Thyroid gland (tissue), 4 donors: ENCODE measurements around the gene IER2. TPM values are rescaled to one million over a fixed set of nuclear protein-coding genes. Genes with fewer than 3 reads are reported as not detected.
"Not testable (repeated sequence)": the region's sequence is repeated elsewhere in the genome, so short reads cannot be mapped to it uniquely, and the experiment has no call there.

Experiments used
- DNase-seq, 2 donors: peaks; one replicate each; pipeline ENCODE4 v3.0.0-alpha.2; 2019
- H3K27ac ChIP-seq, 3 donors: fragments of 200-600 bp; sonication (generic); 1 replicate in 2 of 3; 2 replicates in 1 of 3; pipeline ENCODE4 v1.5.1; 2016 to 2019; ENCODE audit warnings: mild to moderate bottlenecking in 1 of 3, moderate library complexity in 1 of 3
- H3K27me3 ChIP-seq: fragments of 200-600 bp; sonication (generic); one replicate; pipeline ENCODE4 v1.5.1; 2019
- H3K36me3 ChIP-seq, 2 donors: fragments of 200-600 bp; sonication (generic); one replicate each; pipeline ENCODE4 v1.5.1; 2016 to 2019
- H3K4me1 ChIP-seq, 2 donors: fragments of 200-600 bp; sonication (generic); one replicate each; pipeline ENCODE4 v1.5.1; 2017 to 2019
- H3K4me3 ChIP-seq, 3 donors: fragments of 200-600 bp; sonication (generic); replicated peaks in 1 of 3; 1 replicate in 2 of 3; 2 replicates in 1 of 3; pipeline ENCODE4 v1.5.1; 2016; ENCODE audit warnings: mild to moderate bottlenecking in 1 of 3
- H3K9me3 ChIP-seq: fragments of 200-600 bp; sonication (generic); one replicate; pipeline ENCODE4 v1.5.1; 2017
- CTCF ChIP-seq, 6 experiments: fragments of 200-600 bp in 3 of 6; fragments of 450-650 bp in 3 of 6; sonication (generic) in 3 of 6; IDR thresholded peaks; one replicate each; pipeline ENCODE4 v1.5.1; 2016 to 2019; ENCODE audit warnings: antibody characterized with exemption in 6 of 6, mild to moderate bottlenecking in 2 of 6, inconsistent platforms in 1 of 6, moderate library complexity in 1 of 6
- POLR2A ChIP-seq, 2 donors: fragments of 450-650 bp; IDR thresholded peaks; one replicate each; pipeline ENCODE4 v1.6.1; 2017; ENCODE audit warnings: antibody characterized with exemption in 2 of 2, mild to moderate bottlenecking in 2 of 2, moderate library complexity in 1 of 2
- WGBS, 2 donors: methylation state at CpG; one replicate each; pipeline ENCODE4 v1.1.5; 2017; 5-methylcytosine and 5-hydroxymethylcytosine counted together
- intact Hi-C: fragments of 100-400 bp; cut with DNase I; formaldehyde crosslinking; loops from one replicate; pipeline ENCODE4 v1.15.1; 2023
- total RNA-seq, 4 donors: library from RNA; depleted of rRNA; stranded (reverse); fragments of >200 nt; gene quantifications; one replicate each; pipeline ENCODE4 v1.2.3, GENCODE V29; 2016

IER2 gene
- total RNA-seq, 4 donors from 2014 or later, result 55.0 to 139 (median 65.9) TPM

GRCh38 chr19:13172346-13173138, 22.3 kb downstream of the IER2 start:
- 19 to 26% methylated on average over 17 to 18 of the region's 18 CpGs for WGBS, 2 donors
- Histone ChIP-seq H3K27me3 (no peaks in the 10 kb centered on the region), H3K27ac (peak overlapping the region; percentile 81 to 92 (median 91)), H3K4me3 (peak overlapping the region in 1 of 3 donors; percentile 6), H3K4me1 (peaks cover 23 to 47% of the 10 kb centered on the region in 2 donors), H3K9me3 (no peaks in the 10 kb centered on the region), H3K36me3 (no peaks in the 10 kb centered on the region)
- intact Hi-C loops, result no loop called here
- no peak for TF ChIP-seq CTCF (IDR thresholded peaks at IDR 0.05)
- no peak for TF ChIP-seq POLR2A (IDR thresholded peaks at IDR 0.05)
- DNase-seq, result peak; percentile 96 to 97

GRCh38 chr19:13173139-13173737, 23.0 kb downstream of the IER2 start:
- peak overlapping the region; percentile 81 to 92 (median 91) for H3K27ac ChIP-seq
- no peak overlapping the region for H3K4me3 ChIP-seq
- TF ChIP-seq CTCF (IDR thresholded peaks at IDR 0.05), result no peak
- TF ChIP-seq POLR2A (IDR thresholded peaks at IDR 0.05), result no peak
- 41 to 49% methylated on average over 11 to 12 of the region's 12 CpGs for WGBS, 2 donors
- H3K9me3 ChIP-seq, result no peaks in the 10 kb centered on the region
- H3K4me1 ChIP-seq, result peaks cover 19 to 41% of the 10 kb centered on the region in 2 donors
- DNase-seq, result peak; percentile 52 to 54
- H3K36me3 ChIP-seq, result no peaks in the 10 kb centered on the region
- H3K27me3 ChIP-seq, result no peaks in the 10 kb centered on the region
- intact Hi-C loops, result no loop called here

GRCh38 chr19:13176345-13176744, 26.1 kb downstream of the IER2 start:
- no peak overlapping the region for H3K27ac ChIP-seq
- 77 to 84% methylated on average over 8 of the region's 8 CpGs for whole genome bisulfite sequencing, 2 donors
- TF ChIP-seq POLR2A (IDR thresholded peaks at IDR 0.05) (no peak), CTCF (IDR thresholded peaks at IDR 0.05) (no peak)
- no peaks in the 10 kb centered on the region for H3K36me3 ChIP-seq
- H3K4me1 ChIP-seq, result peaks cover 17 to 25% of the 10 kb centered on the region in 2 donors
- H3K27me3 ChIP-seq, result no peaks in the 10 kb centered on the region
- DNase-seq, result no peak
- no peak overlapping the region for H3K4me3 ChIP-seq
- no peaks in the 10 kb centered on the region for H3K9me3 ChIP-seq
- intact Hi-C loops, result no loop called here

GRCh38 chr19:13177584-13177983, 27.4 kb downstream of the IER2 start:
- H3K9me3 ChIP-seq, H3K36me3 ChIP-seq, H3K27me3 ChIP-seq, H3K4me3 ChIP-seq, H3K27ac ChIP-seq, DNase-seq, intact Hi-C loops: not testable (repeated sequence)
- 94 to 95% methylated on average over 5 of the region's 5 CpGs for WGBS, 2 donors
- peaks cover 18 to 22% of the 10 kb centered on the region in 2 donors for H3K4me1 ChIP-seq

- H3K9me3 ChIP-seq, H3K27ac ChIP-seq, H3K4me3 ChIP-seq, H3K27me3 ChIP-seq, DNase-seq, intact Hi-C loops, H3K36me3 ChIP-seq: not testable (repeated sequence)
- WGBS, 2 donors, result 87 to 91% methylated on average over 10 of the region's 10 CpGs
- H3K4me1 ChIP-seq, result peaks cover 11 to 15% of the 10 kb centered on the region in 2 donors
Observed at GRCh38 chr19:13178291-13178690, 28.1 kb downstream of the IER2 start.
